Cardiac septum (tissue), 1 donor: ENCODE results near the gene C8G. TPM values are rescaled to one million over a fixed set of nuclear protein-coding genes. Genes with fewer than 3 reads are reported as not detected.

Source experiments
- DNase-seq: peaks from one replicate; pipeline ENCODE4 v3.0.0-alpha.2; 2020; ENCODE audit warnings: low spot score
- intact Hi-C: fragments of 100-400 bp; cut with DNase I; formaldehyde crosslinking; loops from one replicate; pipeline ENCODE4 v1.14.0; 2022
- total RNA-seq: library from RNA; stranded (reverse); fragmentation: NEBNext Ultra II Directional; extraction: Animal tissue kit (Norgen Biotek cat#: 25700); gene quantifications from one replicate; pipeline ENCODE4 v1.2.1, GENCODE V29; 2021
- donor health status: DM: no; HTN: no; CAD: no.

C8G gene
- total RNA-seq, 1 donor from 2014 or later = 3.4 TPM

DNA sequence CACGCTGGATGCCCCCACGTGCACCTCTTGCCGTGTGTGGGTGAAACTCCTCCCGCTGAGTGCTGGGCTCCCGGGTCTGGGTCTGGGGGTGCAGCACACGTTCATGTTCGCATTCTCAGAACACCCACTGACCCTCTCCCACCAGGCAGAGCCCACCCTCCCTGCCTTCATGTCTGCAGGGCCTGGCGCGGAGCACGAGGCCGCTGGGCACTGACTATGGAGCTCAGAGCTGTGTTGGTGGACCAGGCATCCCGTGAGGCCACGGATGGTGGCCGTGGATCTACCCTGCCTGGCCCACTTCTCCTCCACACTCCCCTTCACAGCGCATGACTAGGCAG is 15.9 kb downstream of the C8G start:
- intact Hi-C loops = no loop called here
- DNase-seq = no peak

DNA sequence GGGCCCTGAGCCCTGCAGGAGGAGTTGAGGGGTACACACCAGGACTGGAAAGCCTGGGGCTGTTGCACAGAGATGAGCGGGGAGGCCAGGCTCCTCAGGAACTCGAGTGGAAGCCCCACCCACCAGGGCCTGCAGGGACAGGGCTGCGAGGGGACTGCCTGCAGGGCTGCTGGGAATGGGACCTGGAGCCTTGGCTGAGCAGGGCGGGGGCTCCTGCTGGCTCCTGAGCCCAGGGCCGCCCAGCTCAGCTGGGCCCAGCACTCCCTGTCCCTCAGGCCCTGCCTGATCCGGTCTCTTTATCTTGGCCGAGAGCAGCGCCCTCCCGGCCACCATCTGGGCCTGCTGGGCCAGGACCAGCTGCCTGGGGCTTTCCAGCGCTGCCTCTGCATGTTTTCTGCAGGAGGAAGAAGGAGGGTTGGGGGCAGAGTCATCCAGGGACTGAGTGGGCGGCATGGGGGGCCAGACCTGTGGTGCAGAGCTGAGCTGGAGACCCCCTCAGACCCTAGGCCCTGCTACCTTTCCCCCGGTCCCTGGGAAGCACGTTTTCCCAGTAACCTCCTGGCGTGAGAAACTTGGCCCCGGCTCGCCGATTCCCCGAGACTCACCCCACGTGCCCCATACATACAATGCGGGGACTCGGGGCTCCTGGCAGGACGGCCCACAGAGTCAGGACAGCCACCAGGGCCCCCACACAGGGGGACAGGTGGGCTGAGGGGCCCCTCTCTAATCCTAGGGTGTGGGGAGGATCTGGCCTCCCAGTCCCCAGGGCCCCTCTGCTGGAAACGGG is 16.4 kb downstream of the C8G start:
- DNase-seq = no peak
- intact Hi-C loops = no loop called here

DNA sequence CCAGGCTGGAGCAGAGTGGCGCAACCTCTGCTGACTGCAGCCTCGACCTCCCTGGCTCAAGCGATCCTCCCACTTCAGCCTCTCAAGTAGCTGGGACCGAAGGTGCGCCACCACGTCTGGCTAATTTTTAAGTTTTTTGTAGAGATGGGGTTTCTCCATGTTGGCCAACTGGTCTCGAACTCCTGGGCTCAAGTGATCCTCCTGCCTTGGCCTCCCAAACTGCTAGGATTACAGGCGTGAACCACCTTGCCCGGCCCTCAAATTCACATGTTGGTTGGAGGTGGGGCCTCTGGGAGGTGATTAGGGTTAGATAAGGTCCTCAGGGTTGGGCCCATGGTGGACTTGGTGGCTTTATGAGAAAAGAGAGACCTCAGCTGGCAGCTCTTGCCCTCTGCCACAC is 17.1 kb downstream of the C8G start:
- no peak for DNase-seq
- intact Hi-C loops = no loop called here

DNA sequence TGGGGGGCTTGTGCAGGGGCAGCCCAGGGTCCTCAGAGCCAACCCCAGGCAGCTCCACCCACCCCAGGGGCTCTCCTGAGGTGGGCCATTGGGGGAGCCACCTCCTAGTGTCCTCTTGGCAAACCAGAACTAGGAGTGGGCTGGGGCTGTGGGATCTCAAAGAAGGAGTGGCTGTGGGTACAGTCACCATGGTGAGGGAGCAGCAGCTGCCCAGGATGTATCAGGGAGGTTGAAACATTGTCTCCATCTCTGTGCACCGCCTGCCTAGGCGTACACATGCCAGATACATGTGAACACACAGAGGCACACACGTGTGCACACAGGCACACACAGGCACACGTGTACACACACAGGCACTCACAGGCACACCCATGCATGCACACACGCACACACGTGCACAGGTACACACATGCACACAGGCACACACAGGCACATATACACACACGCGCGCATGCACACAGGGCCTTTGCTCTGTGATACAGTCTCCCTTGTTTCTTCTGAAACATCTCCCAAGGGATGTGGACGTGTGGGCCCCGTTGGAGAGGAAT is 17.7 kb downstream of the C8G start:
- no peak for DNase-seq
- intact Hi-C loops = no loop called here

DNA sequence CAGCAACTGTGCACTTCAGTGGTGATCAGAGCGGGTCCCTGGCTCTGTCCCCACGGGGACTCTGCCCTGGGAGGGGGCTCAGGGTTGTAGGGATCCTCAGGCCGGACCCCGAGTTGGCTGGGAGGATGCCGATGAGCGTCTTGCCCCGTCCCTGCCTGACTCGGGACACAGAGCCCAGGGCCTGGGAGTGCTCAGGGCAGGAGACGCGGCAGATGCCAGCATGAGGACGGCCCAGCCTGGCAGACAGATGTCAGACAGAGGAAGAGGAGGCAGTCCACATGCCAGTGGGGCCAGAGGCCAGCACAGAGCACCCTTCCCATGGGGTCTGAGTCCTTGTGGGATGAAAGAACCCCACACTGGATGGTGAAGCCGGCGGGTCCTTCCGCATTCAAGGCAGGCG is 18.3 kb downstream of the C8G start:
- no peak for DNase-seq
- intact Hi-C loops = no loop called here

DNA sequence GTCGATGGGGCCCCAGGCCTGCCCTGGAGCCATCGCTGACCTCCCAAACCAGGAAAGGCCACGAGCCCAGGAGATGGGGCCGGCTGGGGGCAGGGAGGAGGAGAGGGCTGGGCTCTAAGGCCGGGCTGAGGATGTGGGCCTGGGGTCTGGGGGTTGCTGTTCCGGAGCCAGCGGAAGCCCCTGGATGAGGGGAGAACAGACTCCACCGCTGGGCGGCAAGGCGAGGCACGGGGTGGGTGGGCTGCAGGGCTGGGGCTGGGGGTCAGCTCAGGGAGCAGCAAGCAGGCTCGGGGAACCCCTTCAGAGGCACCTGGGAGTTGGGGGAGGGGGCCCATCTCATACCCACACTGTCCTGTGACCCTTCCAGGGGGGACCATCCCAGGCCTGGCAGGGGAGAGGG is 18.7 kb downstream of the C8G start:
- intact Hi-C loops = no loop called here
- DNase-seq = no peak

DNA sequence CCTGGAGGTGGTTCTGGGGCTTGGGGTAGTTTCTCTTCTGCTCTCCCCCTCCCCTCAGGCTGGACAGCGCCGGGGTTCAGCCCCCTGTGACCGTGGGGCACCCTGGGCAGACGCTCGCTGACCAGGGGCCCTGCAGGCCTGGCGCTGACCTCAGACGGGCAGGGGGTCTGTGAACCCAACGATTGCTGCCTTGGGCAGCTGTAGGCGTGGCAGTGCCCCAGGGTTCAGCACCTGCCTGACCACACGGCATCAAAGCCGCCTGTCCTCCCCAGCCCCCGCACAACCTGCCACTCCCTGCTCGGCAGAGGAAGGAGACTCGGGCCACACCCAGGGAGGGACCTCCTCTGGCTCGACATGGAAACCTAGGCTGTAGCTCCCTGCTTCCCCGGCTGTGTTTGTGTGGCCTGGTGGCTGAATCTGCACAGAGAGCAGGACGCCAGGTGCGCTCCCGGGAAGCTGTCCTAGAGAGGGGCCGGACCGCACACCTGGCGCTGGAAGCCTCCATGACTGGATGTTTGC is 19.2 kb downstream of the C8G start:
- DNase-seq = no peak
- intact Hi-C loops = no loop called here

DNA sequence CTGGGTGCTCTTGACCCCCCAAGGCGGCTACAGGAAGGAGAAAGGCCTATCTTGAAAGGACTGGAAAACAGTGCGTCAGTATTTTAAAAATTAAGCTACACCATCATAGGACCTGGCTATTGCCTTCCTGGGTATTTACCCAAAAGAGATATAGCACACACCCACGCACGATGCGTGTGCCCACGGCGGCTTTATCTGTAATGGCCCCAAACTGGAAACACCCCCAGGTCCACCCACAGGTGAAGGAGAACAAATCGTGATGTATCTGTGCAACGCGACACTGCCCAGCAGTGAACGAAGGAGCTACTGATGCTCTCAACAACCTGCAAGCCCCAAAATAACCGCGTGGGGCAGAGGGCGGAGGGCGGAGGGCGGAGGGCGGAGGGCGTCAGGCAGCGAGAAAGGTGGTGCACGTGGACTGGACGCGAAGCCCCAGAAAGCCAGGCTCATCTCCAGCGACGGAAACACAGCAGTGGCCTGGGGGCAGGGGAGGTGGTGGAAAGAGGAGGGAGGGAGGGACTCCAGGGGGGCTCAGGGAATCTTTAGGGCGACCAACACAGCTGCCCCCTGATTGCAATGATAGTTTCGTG is 19.9 kb downstream of the C8G start:
- DNase-seq = no peak
- intact Hi-C loops = no loop called here

DNA sequence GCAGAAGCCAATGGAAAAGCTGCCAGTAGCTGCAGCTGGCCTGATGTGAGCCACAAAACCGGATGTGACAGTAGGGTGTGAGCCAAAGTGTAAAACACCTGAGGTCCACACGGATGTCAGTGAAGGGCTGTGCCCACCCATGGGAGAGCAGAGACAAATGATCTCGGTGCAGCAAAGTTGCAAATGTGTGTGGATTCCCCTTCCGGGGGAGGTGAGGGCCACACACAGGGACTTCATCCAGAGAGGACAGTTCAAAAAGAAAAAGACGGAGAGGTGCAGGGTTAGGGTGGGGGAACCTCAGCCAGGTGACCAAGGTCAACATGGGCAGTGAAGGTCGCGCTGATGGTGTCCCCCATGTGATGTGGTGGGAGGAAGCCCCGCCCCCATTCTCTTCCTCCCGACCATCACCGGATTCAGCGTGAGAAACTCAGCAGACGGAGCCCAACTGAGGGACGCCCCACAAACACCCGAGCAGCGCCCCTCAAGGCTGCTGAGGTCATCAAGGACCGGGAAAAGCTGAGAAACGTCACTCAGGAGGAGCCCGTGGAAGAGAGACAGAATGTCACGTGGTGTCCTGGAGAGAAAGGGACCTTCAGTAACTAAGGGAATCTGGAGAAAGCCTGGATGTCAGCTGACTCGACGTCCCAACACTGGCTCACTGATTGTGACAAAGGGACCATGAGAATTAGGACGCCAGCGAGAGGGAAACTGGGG is 20.9 kb downstream of the C8G start:
- DNase-seq = no peak
- intact Hi-C loops = no loop called here

DNA sequence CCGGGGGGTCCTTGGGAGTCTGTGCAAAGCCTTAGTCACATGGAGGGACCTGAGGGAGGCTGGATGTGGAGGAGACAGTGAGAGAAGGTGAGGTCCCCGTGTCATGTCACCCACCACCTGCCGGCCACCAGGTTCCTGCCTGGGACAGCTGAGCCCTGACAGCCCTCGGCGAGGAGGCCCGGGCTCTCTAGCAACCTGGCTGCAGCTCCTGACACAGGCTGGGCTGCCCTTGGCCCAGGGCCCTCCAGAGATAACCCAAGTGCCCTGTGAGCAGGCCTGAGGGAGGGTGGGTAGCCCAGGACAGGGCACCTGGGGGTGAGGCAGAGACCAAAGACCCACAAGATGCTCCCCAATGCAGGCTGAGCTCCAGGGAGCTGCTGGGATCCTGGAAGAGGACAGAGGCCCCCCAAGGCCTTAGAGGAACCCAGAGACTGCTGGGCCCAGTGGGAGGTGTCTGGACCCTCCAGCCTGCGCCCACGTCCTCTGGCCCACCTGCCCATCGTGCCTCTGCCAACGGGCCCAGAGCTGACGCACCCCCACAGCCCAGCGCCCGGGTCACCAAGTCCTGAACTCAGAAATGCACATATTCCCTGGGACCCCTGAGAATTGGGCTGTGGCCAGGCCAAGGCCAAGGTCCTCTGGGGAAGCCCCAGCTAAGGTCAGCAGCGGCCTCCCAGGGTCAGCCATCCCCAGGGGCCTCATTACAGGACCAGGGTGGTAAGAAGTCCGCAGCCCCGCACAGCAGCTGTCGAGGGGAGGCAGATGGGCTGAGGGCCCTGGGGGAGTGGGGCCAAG is 23.5 kb downstream of the C8G start:
- intact Hi-C loops = no loop called here
- DNase-seq = no peak

DNA sequence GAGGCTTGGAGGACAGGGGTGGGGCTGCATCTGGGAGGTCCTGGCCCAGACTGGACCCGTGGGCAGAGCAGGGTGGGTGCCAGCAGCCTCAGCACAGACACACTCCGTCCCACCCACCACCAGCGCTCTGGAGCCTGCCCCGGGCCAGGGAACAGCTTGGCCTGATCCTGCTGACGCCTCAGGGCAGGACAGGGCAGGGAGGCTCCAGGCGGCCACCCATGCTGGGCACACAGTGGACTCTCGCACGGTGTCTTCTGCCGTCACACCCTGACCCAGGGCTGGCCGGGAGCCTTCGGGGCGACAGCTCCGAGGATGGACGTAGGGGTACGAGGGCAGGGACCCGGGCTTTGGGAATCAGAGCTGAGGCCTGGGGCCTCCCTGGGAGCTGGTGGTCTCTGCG is 24.1 kb downstream of the C8G start:
- no peak for DNase-seq
- intact Hi-C loops = no loop called here

DNA sequence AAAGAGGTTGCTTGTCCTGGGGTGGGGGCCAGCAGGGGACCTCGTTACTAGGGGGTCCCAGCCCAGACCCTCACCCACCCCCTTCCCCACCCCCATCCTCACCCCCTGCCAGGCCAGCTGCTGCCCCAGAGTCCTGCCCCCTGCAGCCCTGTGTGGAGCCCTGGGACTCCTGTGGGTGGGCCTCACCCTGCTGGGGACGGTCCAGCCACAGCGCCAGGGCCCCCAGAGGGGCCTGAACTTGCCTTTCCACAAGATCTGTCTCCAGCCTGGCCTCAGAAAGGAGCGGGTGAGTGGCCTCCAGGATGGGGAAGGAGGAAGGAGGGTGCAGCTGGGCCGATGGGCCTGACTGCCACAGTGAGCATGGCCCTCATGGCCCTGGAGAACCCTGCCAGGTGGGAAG is 24.7 kb downstream of the C8G start:
- intact Hi-C loops = no loop called here
- DNase-seq = no peak

DNA sequence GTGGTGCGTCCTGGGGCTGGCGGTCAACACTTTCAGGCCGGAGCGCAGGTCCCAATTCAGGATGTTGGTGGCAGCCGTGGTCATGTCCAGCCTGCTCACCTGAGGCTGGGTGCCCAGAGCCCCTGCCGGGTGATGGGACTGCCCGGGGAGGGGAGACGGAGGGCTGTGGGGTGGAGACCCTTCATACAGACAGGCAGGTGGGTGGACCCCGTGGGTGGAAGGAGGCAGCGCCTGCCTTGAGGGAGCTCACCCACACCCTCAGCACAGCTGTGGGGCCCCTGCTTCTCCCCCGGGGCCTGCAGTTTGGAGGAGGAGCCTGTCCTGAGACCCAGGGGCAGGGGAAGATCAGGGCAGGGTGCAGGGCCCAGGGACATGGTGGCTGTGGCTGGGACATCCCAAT is 25.3 kb downstream of the C8G start:
- intact Hi-C loops = no loop called here
- no peak for DNase-seq

DNA sequence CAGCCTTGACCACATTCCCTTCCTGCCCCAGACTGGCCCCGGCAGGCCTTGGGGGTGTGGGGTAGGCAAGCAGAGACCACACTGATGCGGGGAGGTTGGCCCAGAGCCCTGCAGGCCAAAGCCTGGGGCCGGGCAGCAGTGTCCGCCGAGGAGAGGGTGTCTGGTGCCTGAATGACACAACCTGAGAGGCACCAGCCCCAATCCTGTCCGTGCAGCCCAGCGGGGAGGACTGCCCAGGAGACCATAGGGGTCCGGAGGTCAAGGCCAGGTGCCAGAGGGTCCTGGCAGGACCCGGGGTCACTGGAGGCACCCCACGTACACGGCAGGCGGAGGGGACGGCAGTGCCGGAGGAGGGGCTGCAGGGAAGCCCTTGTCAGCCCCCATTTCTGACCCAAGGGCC is 26.7 kb downstream of the C8G start:
- no peak for DNase-seq
- intact Hi-C loops = no loop called here

DNA sequence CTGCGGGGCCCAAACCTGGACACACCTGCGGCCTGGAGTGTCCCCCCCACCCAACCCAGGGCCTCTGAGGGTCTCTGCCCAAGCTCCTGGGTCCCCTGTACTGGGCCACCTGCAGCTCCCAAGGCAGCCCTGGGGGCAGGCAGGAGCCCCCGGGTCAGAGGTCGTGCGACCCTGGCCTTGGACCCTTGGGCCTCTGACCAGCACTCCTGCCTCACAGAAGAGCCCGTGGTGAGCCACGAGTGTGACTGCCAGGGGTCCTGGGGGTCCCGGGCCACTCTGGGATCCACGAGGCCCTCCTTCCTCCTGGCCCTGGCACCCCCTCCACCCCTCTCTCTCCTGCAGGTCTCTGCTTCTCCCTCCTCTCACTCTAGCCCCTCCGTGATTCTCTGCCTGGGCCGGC is 27.3 kb downstream of the C8G start:
- no peak for DNase-seq
- intact Hi-C loops = no loop called here

DNA sequence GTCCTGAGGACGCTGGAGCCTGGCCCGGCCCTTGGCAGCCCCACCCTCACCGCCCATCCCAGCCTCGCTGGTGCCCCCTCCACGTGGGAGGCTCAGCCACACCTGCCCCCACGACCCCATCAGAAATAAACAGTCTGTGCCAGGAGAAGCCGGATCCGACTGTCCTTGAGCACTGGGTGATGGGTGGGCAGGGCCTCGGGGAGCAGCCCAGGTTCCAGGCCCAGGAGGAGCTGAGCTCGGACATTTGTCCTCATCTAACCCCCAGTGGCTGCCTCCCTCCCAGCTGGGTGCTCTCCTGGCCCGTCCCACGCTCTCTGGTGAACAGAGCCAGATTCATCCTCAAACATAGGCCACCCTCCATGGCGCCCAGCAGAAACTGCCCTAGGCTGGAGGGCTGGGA is 27.7 kb downstream of the C8G start:
- DNase-seq = no peak
- intact Hi-C loops = no loop called here

DNA sequence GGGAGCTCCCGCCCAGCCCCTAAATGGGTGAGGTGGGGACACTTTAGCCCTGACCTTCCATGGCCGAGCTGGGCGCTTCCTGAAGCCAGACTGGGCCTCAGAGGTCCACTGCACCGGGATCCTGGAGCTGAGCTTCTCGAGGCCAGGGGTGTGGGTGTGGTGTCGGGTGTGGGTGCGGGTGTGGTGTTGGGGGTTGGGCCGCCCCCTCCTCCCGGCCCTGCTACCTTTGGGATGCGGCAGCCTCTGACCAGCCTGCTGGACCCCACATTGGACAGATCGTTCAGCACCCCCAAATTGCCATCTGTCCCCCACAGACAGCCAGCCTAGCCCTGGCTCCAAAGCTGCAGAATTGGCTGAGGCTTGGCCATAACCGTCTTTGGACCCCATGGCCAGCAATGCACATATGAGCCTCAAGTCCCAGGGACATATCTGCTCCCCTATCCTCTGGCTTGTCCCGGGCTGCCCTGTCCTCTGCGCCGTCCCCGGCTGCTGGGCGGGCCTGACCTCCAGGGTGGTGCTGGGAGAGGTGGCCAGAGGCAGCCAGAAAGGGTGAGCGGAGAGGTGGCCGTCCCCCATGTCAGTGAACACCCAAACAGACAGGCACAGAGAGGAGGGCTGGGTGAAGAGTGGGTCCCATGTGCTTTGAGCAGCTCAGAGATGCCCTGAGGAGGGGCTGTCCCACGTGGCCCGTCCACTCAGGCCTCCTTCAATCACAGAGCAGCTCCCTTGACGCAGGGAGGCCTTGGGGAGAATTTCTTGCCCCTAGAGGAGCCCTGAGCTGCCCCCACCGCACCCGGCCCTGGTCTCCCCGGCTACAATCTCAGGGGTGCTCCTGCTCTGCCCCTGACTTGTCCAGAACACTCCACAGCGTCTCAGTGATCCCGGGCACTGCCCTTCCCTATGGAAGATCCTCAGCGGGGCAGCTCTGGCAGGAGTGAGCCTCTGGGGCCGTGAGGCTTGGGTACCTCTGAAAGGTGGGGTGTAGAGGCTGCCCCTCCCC is 28.9 kb downstream of the C8G start:
- no peak for DNase-seq
- intact Hi-C loops = loop anchor here (2.0 kb wide), 1 partner anchor 21 kb away; the partner anchor contains the start of gene LCN12

DNA sequence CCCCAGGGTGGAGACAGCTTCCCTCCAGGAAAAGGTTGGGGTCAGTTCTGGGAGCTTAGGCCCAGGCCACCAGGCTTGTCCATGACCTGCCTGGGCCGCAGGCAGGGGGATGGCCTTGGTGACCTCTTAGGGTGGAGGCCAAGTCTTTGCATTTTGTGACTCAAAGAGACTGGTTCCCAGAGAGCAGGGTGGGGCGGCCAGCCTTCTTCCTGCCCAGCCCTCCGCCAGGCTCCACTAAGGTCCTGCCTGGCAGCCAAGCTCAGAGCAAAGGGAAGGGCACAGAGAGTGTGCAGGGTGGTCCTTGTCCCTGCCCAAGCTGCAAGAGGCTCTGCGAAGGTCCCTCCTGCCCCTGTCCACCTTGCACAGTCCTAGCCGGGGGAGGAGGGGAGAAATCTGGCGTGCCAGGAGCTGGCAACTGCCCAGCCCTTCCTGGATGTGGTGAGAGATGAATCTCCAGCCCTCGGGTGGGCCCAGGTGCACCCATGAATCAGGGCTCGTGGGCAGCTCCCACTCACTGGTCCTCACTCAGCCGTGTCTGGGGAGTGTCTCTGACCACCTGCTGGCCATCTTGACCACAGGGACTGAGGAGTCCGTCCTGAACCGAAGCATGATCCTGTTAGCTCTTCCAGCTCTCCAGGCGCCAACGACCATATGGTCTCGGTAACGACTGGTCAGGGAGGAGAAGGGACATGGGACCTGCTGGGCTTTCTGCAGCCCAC is 29.9 kb downstream of the C8G start:
- intact Hi-C loops = loop anchor here (2.0 kb wide), 1 partner anchor 22 kb away; the partner anchor contains the start of gene LCN12
- no peak for DNase-seq
